ENCODE measurements around the gene ASTN2.

The ASTN2 gene

DNA sequence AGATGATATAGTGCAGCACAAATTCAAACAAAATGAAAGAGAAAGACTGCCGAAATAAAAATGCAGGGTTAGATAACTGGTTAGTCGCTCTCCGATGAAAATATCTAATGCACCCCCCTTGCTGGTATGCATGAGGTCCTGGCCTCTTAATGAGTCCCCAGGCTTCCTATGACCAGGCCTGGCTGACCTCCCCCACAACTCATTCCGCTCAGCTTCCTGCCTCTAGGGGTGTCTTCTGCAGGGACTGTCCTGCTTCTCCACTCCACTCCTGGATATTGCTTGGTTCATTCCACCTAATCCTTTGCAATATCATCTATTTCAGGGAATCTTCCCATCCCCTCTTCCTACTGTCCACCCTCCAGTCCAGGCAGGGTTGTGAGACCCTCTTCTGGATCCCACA lies 341.8 kb downstream of the ASTN2 start:
- TF ChIP-seq TAF1 (IDR thresholded peaks at IDR 0.05; ENCODE audit: borderline replicate concordance, insufficient read depth, low read length) (no peak), POLR2AphosphoS5 (IDR thresholded peaks at IDR 0.05; ENCODE audit: low read depth, low read length) (no peak)

DNA sequence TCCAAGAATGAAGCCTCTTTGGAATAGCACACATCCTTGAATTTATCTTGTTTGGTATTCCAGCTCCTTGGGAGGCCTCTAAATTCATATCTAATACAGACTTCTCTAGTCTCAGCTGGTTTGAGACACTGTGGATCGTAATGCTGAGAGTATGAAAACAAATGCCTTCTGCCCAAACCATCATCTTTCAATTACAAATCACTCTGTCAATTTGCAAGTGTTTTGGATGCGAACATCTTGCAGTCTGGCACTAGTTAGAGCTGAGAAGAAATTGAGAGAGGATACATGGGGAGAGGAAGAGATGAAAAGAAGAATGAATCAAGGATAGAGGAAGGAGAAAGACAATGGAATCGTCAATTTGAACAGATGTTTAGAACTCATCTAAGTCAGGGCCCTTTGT lies 342.6 kb downstream of the ASTN2 start:
- TF ChIP-seq FOXP2 (optimal IDR thresholded peaks at IDR 0.05; ENCODE audit: borderline replicate concordance, extremely low read depth, extremely low read length, insufficient read depth), result no peak
- TF ChIP-seq SIN3A (IDR thresholded peaks at IDR 0.05; ENCODE audit: borderline replicate concordance, insufficient read depth, low read length), result no peak
- no peak for TF ChIP-seq TAF1 (IDR thresholded peaks at IDR 0.05; ENCODE audit: borderline replicate concordance, insufficient read depth, low read length)
- TF ChIP-seq, protein P1, sequence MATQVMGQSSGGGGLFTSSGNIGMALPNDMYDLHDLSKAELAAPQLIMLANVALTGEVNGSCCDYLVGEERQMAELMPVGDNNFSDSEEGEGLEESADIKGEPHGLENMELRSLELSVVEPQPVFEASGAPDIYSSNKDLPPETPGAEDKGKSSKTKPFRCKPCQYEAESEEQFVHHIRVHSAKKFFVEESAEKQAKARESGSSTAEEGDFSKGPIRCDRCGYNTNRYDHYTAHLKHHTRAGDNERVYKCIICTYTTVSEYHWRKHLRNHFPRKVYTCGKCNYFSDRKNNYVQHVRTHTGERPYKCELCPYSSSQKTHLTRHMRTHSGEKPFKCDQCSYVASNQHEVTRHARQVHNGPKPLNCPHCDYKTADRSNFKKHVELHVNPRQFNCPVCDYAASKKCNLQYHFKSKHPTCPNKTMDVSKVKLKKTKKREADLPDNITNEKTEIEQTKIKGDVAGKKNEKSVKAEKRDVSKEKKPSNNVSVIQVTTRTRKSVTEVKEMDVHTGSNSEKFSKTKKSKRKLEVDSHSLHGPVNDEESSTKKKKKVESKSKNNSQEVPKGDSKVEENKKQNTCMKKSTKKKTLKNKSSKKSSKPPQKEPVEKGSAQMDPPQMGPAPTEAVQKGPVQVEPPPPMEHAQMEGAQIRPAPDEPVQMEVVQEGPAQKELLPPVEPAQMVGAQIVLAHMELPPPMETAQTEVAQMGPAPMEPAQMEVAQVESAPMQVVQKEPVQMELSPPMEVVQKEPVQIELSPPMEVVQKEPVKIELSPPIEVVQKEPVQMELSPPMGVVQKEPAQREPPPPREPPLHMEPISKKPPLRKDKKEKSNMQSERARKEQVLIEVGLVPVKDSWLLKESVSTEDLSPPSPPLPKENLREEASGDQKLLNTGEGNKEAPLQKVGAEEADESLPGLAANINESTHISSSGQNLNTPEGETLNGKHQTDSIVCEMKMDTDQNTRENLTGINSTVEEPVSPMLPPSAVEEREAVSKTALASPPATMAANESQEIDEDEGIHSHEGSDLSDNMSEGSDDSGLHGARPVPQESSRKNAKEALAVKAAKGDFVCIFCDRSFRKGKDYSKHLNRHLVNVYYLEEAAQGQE (IDR thresholded peaks at IDR 0.05; ENCODE audit: insufficient read depth in 1 of 2, low read depth in 2 of 2, low read length in 2 of 2), result no peak
- TF ChIP-seq POLR2AphosphoS5 (IDR thresholded peaks at IDR 0.05; ENCODE audit: low read depth, low read length), result no peak

GRCh38 chr9:117063721-117064471 lies 351.0 kb downstream of the ASTN2 start:
- TF ChIP-seq SIN3A (IDR thresholded peaks at IDR 0.05; ENCODE audit: borderline replicate concordance, insufficient read depth, low read length), result no peak
- no peak for TF ChIP-seq POLR2AphosphoS5 (IDR thresholded peaks at IDR 0.05; ENCODE audit: low read depth, low read length)
- TF ChIP-seq, protein P1 (IDR thresholded peaks at IDR 0.05; ENCODE audit: insufficient read depth in 1 of 2, low read depth in 2 of 2, low read length in 2 of 2), result no peak
- no peak for TF ChIP-seq TAF1 (IDR thresholded peaks at IDR 0.05; ENCODE audit: borderline replicate concordance, insufficient read depth, low read length)
- no peak for TF ChIP-seq FOXP2 (optimal IDR thresholded peaks at IDR 0.05; ENCODE audit: borderline replicate concordance, extremely low read depth, extremely low read length, insufficient read depth)

DNA sequence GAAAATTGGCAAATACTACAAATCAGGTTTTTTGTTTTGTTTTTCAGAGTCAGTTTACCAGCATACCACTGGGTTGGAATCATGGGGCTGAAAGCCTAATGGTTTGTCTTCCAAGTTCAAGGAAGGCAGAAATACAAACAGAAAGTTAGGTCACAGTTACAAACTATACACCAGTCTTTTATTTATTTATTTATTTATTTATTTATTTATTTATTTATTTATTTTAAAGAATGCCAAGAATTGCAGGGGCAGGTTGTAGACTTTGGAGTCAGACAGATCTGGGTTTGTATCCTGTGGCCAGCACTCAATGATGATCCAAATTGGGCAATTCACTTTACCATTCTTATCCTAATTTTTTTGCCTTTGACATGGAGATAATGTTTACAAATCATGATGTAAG lies 353.9 kb downstream of the ASTN2 start:
- TF ChIP-seq, protein P1 (IDR thresholded peaks at IDR 0.05; ENCODE audit: insufficient read depth in 1 of 2, low read depth in 2 of 2, low read length in 2 of 2), result no peak
- no peak for TF ChIP-seq FOXP2 (optimal IDR thresholded peaks at IDR 0.05; ENCODE audit: borderline replicate concordance, extremely low read depth, extremely low read length, insufficient read depth)

GRCh38 chr9:117050007-117050406 lies 364.9 kb downstream of the ASTN2 start:
- no peak for TF ChIP-seq POLR2AphosphoS5 (IDR thresholded peaks at IDR 0.05; ENCODE audit: low read depth, low read length)
- no peak for TF ChIP-seq SIN3A (IDR thresholded peaks at IDR 0.05; ENCODE audit: borderline replicate concordance, insufficient read depth, low read length)
- no peak for TF ChIP-seq FOXP2 (optimal IDR thresholded peaks at IDR 0.05; ENCODE audit: borderline replicate concordance, extremely low read depth, extremely low read length, insufficient read depth)
- no peak for TF ChIP-seq TAF1 (IDR thresholded peaks at IDR 0.05; ENCODE audit: borderline replicate concordance, insufficient read depth, low read length)
- TF ChIP-seq, protein P1 (IDR thresholded peaks at IDR 0.05; ENCODE audit: insufficient read depth in 1 of 2, low read depth in 2 of 2, low read length in 2 of 2), result no peak

Data from PFSK-1 (cell line).